ENCODE data around the gene CNNM1.

Gene CNNM1

DNA sequence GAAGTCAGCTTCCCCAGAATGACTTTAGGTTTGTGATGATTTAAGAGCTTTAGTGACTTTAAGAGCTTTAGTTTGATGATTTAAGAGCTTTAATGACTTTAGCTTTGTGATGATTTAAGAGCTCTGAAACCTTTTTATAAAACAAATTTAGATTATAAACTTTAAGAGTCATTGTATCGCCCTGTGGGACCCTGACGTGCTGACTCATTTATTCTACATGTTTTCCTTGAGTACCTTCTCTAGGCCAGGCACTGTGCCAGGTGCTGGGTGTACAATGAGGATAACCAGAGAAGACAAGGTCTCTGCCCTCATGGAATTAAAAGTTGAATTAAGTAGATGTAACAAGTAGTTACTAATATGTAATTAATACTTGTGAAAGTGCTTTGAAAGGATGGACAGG is 45.4 kb downstream of the CNNM1 start:
- DNase-seq (ENCODE audit: low read depth), result no peak

DNA sequence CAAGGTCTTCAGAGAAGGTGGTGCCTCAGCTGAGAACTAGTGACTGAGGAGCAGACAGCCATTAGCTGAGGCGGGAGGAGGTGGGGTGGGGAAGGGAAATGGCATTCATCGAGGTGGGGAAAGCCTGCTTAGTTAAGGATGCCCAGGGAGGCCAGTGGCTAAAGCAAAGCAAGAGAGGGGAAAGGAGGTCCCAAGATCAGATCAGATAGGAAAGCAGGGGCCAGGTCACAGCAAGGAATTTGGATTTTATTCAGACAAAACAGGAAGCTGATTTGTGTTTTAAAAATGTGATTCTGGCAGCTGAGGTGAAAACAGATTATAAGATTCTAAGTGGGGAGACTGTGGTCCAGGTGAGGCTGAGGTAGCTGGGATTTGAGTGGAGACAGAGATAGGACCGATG is 45.8 kb downstream of the CNNM1 start:
- no peak for DNase-seq (ENCODE audit: low read depth)

DNA sequence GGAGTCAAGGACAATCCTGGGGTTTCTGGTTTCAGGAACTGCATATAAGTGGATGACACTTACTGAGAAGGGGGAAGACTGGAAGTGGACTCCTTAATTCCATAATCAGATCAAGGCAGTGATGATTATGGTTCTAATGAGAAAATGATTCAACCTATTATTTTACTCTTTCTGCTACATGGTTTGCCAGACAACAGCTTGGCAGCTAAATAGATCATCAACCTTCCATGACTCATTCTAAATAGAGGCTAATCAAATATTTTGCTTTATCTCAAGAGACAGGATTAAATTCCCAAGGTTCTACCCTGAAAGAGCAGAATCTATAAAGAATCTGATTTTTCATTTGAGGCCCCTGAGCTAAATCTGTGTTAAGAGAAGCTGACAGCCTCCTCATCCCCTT is 46.3 kb downstream of the CNNM1 start:
- DNase-seq (ENCODE audit: low read depth), result no peak

DNA sequence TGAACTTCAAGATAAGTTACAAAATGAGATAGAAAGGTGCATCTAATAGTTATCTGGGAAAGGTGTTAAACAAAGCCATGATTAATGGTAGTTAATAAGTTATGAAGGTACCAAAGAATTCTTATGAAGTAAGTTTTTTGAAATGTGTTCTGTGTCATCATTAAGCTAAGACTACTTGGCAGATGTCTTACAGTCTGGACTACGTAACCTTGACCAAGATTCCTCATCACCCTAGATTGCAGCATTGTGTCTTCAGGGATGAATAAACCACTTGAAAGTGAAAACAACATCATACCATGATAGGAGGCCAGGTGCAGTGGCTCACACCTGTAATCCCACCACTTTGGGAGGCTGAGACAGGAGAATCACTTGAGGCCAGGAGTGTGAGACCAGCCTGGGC is 53.0 kb downstream of the CNNM1 start:
- DNase-seq (ENCODE audit: low read depth), result no peak

DNA sequence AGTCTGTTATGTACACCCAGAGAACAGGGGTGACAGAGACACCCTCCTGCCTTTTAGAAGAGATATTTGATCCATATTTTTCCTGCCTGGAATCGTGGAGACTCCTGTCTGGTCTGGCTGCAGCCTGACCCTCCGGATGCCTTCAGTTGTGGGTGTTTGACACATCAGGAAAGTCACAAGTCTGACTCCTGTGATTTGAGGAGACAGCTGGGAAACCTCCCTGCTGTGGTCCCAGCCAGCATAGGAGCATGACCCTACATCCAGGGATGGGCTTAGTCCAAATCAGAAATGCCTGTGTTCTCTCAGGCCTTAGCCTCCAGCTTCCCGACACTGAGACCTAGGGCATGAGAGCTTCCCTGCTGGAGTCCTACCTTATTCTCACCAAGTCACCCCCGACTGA is 57.9 kb downstream of the CNNM1 start:
- no peak for DNase-seq (ENCODE audit: low read depth)

DNA sequence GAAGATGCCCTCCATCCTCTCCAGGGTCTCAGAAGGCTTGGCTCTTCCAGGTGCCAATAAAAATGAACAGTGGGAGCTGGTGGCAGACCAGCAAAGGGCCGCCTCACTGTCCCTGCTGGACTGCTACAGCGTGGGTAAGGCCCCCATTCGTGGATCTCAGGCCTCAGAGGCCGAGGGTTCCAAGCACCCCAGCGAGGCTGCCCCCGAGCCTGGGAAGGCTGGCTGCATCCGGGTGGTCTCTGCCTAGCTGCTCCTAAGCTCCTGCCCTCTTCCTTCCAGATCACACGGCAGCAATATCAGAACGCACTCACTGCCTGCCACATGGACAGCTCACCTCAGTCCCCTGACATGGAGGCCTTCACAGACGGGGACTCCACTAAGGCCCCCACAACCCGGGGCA is 58.4 kb downstream of the CNNM1 start:
- DNase-seq (ENCODE audit: low read depth), result no peak

DNA sequence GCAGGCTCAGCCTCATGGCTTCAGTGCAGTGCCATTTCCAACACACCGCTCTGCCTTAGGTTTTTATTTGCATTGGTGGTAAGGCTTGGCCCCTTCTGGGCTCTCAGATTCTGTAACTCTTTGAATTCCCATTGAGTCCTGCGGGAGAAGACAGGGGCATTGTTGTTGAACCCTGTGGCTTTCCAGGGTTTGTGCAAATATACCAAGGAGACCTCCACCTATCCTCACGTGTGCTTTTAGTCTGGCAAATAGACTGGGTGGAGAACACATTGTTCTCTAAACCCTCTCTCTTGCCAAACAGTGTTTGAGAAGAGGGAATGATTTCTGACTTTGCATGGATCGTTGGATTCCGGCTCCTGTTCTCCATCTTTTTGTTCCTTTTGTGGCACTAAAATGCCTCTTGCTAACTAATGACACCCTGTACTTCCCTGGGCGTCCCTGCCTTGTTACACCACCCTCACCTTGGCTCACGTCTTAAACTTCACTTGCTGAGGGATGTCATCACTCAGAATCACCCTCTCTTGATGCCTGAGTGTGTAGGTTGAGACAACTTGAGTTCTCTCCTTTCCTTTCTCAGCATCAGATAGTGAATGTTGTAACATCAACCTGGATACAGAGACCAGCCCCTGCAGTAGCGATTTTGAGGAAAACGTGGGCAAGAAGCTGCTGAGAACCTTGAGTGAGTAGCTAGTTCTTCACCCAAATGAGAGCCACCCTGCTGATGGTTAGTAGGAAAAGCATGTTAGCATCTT is 60.7 kb downstream of the CNNM1 start:
- no peak for DNase-seq (ENCODE audit: low read depth)

DNA sequence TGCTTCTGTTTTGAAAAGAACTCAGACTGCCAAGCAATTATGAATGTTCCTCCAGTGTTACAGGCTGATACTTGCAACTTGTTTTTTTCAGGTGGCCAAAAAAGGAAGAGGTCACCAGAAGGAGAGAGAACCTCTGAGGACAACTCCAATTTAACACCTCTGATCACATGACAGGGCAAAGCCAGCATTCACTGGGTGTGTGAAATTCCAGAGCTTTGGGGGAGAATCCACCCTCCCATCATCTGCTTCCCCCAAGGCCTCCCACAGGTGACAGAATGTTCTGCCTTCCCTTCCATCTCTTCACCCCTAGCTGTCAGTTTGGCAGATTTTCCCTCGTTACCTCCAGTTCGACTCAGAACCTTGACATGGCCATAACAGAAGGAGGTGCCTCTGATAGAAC is 62.2 kb downstream of the CNNM1 start:
- no peak for DNase-seq (ENCODE audit: low read depth)

DNA sequence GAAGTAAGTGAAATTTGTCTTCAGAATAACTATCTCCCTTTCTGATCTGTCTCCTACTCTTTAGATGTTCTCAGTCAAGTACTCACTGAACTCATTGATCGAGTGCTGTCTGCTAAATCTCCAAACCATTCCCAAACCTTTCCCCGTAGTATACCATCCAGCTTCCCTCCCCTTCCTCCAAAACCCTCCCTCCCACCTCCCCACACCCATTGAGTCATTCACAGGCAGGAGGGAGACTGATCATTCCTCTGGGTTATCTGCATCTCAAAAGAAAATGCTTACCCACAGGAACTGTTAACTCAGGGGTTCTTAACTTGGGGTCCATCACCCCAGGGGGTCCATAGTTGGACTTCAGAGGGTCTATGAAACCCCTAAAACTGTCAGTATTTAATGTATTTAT is 63.9 kb downstream of the CNNM1 start:
- DNase-seq (ENCODE audit: low read depth), result no peak

DNA sequence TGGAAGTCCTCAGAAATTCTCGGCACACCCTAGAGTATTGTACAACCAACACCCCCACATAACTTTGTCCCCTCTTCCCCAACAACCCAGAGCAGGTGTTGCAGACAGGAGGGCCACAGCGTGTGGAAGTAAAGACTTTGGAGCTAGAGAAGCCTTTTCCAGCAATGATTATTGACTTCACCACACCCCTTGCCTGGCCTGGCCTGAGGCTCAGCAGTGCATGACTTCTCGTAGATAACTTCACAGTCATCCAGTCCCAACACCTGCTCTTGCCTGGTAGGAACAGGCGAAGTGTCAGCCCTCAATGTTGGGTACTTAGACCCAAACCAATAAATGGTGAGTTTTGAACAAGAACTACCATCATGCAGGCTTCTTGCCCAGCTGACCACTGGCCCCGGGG is 64.5 kb downstream of the CNNM1 start:
- DNase-seq (ENCODE audit: low read depth), result no peak

DNA sequence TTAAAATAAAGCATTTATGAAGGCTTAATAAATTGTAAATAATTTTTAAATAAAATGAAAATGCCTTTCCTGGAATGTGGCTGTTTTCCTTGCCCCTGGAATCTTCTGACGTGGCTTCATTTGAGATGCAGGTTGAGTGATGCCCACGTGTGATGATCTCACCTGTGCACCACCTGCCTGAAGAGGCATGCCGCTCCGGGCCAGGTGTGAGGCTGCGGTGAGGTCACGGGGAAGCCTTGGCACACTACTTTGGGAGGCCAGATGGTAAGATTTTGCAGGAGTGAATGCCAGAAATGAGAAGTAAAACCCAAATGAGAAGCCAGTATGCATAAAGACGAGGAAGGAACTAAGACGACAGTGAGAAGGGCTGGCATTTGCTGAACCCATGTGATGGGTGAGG is 65.1 kb downstream of the CNNM1 start:
- no peak for DNase-seq (ENCODE audit: low read depth)

DNA sequence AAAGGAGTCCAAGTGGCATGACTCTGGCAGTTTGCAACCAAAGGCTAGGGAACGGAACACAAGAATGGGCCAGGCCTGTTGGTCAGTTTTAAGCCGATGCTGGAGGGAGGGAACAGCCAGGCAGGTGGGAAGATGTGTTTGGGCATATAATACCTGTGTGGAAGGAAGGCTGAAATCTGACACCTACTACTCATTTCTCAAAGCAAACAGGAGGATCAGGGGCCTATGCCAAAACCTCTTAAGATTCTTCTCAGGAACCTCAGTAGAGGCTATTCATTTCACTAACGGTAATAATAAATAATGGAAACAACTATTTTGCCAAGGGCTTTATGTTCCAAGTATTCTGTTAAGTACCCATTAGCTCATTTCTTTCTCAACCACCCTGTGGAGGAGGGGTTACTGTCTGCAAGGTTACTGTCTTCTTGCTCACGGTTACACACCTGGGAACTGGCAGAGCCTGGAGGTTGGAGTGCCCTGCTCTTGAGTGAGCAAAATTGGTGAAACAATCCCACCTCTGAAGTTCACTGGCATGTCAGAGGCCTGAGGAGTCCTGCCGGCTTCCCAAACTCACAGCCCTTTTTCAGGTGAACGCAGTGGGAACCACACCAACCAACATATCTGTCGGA is 65.7 kb downstream of the CNNM1 start:
- DNase-seq (ENCODE audit: low read depth), result no peak

DNA sequence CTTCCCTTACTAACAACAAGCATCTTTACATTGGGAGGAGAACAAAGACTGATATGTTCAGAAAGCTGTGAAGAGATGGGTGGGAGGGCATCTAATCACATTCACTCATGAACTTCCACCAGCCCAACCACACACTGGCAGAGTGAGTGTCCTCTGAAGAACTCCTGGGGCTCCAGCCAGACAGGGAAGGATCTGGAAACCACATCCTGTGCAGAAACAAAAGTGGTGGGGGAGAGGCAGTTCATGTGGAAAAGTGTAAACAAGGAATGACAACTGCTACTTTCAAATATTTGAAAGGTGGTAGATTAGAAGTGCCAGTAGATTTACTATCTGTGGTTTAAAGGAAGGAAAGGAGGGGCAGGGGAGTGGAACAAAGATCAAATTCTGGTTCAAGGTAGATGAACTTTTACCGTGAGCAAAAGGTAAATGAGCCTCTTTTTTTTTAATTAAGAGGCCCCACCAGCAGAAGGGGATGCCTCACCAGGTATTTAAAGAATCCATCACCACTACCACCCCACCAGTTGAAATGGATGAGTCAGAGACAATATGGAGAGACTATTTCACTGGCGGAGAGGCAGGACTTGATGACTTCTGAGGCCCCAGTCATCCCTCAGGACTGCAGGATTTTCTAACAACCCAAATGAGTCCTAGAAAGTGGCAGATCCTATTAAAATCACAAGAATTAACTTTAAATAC is 66.7 kb downstream of the CNNM1 start:
- no peak for DNase-seq (ENCODE audit: low read depth)

DNA sequence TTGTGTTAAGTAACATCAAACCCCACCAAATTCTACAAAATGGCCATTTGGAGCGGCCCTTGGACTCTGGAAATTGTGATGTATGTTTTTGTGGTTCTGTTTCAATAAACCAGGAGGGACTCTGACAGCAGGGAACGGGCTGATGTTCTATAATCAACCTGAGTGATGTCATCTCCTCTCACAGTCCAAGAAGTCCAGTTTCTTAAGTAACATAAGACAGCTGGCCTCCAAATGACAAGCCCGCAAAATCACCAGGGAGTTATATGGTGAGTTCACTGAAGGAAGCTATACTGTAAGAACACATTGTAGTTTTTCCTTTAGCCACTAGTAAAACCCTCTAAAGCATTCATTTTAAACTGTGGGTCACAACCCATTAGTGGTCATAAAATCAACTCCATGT is 67.3 kb downstream of the CNNM1 start:
- no peak for DNase-seq (ENCODE audit: low read depth)

DNA sequence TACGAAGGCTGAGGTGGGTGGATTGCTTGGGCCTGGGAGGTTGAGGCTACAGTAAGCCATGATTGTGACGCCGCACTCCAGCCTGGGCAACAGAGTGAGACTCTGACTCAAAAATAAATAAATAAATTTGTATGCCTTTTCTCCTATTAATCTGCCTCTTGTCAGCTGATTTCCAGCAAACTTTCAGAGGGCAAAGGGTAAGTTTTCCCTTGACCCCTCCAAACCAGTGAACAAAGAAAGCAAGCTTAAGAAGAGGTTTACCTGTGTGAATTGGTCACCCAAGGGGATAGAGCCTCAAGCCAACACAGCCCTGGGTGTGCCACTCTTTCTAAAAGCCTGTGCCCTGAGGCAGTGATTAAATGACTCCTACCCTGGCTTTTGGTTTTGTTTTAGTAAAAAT is 70.5 kb downstream of the CNNM1 start:
- no peak for DNase-seq (ENCODE audit: low read depth)

DNA sequence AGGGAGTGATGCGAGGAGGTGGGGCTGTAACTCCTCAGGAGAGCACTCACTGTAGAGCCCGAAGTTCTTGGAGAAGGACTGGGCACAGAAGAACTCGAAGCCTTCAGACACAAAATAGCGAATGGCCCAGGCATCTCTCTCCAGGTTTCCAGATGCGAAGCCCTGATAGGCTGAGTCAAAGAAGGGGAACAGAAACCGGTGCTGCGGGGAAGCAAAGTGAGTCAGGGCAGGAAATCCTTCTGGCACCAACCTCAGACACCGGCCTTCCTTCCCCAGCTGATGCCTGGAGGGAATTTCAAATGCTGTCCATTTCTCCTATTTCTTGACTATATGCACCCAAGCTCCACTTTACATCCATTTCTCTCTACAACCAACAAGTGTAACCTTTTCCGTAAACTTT is 74.5 kb downstream of the CNNM1 start:
- DNase-seq (ENCODE audit: low read depth), result no peak

DNA sequence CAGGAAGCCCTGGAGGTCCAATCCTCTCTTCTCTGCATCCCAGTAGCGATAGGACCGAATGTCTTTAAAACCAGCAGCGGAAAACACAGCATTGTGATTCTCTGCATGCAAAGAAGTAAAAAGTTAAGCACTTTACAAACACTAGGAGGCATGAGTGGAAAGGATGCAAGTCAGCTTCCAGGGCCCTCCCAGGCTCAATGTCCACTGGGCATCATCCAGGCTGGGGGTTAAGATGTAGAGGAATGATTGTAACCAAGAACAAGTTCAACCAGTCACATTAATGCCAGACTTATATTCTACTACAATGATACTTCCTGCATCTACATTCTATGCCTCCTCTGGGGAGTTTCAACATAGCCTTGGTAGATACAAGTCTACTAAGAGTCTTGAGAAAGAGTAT is 77.0 kb downstream of the CNNM1 start:
- no peak for DNase-seq (ENCODE audit: low read depth)

DNA sequence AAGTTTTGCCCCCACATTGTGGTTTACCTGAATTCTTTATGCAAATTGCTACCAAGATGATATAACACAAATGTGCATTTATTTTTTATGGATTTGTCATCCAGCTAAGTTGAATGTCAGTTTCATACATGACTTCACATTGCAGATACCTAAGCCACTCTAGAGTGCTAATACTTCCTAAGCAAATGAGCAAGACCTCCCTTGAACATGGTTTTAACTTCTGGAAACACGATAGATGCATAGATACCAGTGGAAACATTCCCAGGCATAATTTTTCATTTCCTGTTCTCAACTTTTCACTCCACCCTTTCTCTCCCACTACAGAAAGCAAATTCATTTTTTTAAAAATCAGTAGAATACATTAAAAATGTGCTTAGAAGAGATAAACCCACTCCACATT is 81.0 kb downstream of the CNNM1 start:
- no peak for DNase-seq (ENCODE audit: low read depth)

DNA sequence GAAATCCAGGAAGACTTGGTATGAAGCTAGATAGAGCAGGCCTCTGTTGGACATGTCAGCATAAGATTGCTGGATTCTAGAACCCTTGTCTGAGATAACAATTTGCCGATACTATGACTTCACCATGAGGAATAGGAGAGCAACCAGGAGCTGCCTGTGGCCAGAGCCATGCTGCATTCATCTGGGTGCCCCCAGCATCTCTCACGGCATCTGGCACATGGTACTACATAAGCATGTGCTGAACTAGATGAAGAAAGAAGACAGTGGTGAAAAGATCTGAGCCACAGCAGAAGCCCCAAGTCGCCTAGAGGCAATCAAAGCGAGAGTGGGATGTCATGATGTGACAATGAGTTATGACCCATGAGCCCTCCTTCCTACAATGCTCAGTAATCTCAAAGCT is 81.7 kb downstream of the CNNM1 start:
- DNase-seq (ENCODE audit: low read depth), result no peak

DNA sequence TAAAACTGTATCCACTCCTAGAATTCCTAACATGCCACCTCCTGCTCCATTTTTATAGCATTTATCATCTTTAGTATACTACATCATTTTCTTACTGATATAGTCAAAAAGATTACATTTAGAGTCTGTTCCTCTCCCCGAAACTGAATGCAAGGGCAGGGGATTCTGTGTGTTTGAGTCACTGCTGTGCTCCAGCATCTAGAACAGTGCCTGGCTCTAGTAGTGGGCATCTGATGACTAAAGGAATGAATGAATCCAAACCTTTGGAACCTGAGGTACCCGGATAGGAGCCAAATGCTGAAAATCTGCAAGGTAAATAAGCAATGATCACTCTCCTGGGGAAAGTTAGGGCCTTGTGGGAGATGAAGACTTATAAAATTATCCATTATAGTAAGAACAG is 82.4 kb downstream of the CNNM1 start:
- DNase-seq (ENCODE audit: low read depth), result no peak

DNA sequence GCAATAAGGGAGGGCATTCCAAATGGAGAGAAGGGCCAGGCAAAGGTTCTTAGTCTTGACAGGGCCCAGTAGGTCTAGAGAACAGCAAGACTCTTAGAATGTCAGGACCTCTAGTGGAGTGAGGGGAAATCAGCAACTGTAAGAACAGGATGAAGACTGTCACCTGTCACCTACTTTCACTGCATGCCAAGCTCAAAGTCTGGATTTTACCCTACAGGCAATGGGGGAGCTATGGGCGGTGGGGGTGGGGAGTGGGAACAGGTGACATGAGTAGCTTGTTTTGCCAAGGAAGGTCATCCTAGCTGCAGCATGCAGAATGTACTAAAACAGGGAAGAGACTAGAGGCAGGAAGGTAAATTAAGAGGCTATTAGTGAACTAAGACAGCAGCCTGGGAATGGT is 82.9 kb downstream of the CNNM1 start:
- DNase-seq (ENCODE audit: low read depth), result no peak

DNA sequence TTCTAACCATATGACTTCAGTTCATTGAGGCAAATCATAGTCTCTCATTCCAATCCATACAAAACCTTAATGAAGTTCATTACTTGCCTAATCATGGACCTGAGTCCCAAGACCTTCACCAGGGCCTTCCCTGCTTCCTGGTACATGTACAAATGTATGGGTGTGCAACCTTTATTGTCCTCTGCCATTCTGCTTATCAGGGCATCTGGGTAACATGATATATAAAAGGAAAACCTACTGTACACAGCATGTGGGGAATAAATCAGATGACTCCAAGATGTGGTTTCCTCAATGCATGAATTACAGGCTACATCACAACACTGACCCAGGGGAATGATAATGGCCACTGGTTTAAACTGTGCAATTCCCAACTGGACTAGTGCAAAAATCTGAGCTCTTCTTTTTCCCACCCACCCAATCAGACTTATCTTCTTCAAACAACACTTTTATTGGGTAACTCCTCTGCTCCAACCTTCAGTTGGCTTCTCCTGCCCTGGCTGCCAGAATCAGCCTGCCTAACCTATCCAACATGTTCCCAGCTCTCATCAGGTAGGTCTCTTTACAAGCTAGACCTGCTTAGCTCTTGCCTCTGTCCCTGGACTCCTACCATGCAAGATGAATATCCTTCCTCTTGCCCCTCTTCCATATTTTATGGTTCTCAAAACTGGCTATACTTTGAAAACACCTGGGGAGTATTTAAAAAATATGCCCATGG is 89.9 kb downstream of the CNNM1 start:
- DNase-seq (ENCODE audit: low read depth), result no peak

DNA sequence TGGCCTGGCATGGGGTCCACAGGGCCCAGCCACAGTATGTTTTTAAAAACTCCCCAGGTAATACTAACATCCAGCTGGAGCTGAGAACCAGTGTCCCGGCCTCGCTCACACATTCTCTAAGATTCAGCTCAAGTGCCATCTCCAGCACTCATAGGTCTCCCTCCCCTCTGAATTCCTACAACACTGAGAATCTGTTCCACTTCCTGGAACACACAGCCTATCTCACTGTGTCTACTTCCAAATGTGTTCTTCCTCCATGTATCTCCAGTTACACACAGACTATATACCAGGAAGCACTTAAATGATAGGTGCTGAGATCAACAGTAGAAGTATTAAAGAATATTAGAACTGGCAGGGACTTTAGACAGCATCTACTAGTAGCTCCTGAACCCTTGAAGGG is 90.5 kb downstream of the CNNM1 start:
- DNase-seq (ENCODE audit: low read depth), result no peak

Measured in stimulated activated CD8-positive, alpha-beta memory T cell treated with anti-CD3 and anti-CD28 coated beads, Interleukin-15, amount 100 ng/mL, for 1 hour (primary cell).